ENCODE data around the gene SAC3D1. TPM values are rescaled to one million over a fixed set of nuclear protein-coding genes. Genes with fewer than 3 reads are reported as not detected.
"Not testable (repeated sequence)": the region's sequence is repeated elsewhere in the genome, so short reads cannot be mapped to it uniquely, and the experiment has no call there.

SAC3D1 gene
- total RNA-seq = 0.52 TPM

- H3K27me3 ChIP-seq (ENCODE audit: insufficient read depth, low read length) = no peaks in the 10 kb centered on the region
- H3K4me3 ChIP-seq (ENCODE audit: low read length) = peak within 1 kb of the TSS; percentile 61
- H3K9me3 ChIP-seq (ENCODE audit: low read depth, low read length) = no peaks in the 10 kb centered on the region
- peaks cover 42% of the 10 kb centered on the region for H3K4me1 ChIP-seq (ENCODE audit: insufficient read depth, low read length)
Measured at GRCh38 chr11:65040847-65041622, at the start of gene SAC3D1. TSS of gene SAC3D1 (plus strand) at chr11:65041210. CDS start at chr11:65041293, 83 bp downstream.

- Histone ChIP-seq H3K27me3 (ENCODE audit: insufficient read depth, low read length) (no peaks in the 10 kb centered on the region), H3K9me3 (ENCODE audit: low read depth, low read length) (no peaks in the 10 kb centered on the region), H3K4me3 (ENCODE audit: low read length) (no peak overlapping the region), H3K4me1 (ENCODE audit: insufficient read depth, low read length) (peaks cover 41% of the 10 kb centered on the region)
Measured at GRCh38 chr11:64994318-64994717, 46.7 kb upstream of the SAC3D1 start.

GRCh38 chr11:64996327-64996709 lies 44.7 kb upstream of the SAC3D1 start:
- Histone ChIP-seq H3K9me3 (ENCODE audit: low read depth, low read length) (no peaks in the 10 kb centered on the region), H3K4me3 (ENCODE audit: low read length) (peak overlapping the region; percentile 43), H3K4me1 (ENCODE audit: insufficient read depth, low read length) (peaks cover 21% of the 10 kb centered on the region), H3K27me3 (ENCODE audit: insufficient read depth, low read length) (no peaks in the 10 kb centered on the region)

- Histone ChIP-seq H3K4me1 (ENCODE audit: insufficient read depth, low read length) (peaks cover 17% of the 10 kb centered on the region), H3K4me3 (ENCODE audit: low read length) (peak within 1 kb of the TSS; percentile 43), H3K9me3 (ENCODE audit: low read depth, low read length) (no peaks in the 10 kb centered on the region), H3K27me3 (ENCODE audit: insufficient read depth, low read length) (no peaks in the 10 kb centered on the region)
Measured at GRCh38 chr11:64996710-64997380, 44.2 kb upstream of the SAC3D1 start, which contains the start of gene BATF2. TSS of gene BATF2 (minus strand) at chr11:64996971. CDS start at chr11:64996914, 57 bp downstream.

- peaks cover 16% of the 10 kb centered on the region for H3K4me1 ChIP-seq (ENCODE audit: insufficient read depth, low read length)
- no peaks in the 10 kb centered on the region for H3K27me3 ChIP-seq (ENCODE audit: insufficient read depth, low read length)
- H3K9me3 ChIP-seq (ENCODE audit: low read depth, low read length) = no peaks in the 10 kb centered on the region
- H3K4me3 ChIP-seq (ENCODE audit: low read length) = no peak overlapping the region
Measured at GRCh38 chr11:64998141-64998540, 42.9 kb upstream of the SAC3D1 start.

- no peaks in the 10 kb centered on the region for H3K9me3 ChIP-seq (ENCODE audit: low read depth, low read length)
- peaks cover 16% of the 10 kb centered on the region for H3K4me1 ChIP-seq (ENCODE audit: insufficient read depth, low read length)
- H3K27me3 ChIP-seq (ENCODE audit: insufficient read depth, low read length) = no peaks in the 10 kb centered on the region
- H3K4me3 ChIP-seq (ENCODE audit: low read length) = no peak overlapping the region
Measured at GRCh38 chr11:64998690-64999431, 42.1 kb upstream of the SAC3D1 start.

- no peaks in the 10 kb centered on the region for H3K27me3 ChIP-seq (ENCODE audit: insufficient read depth, low read length)
- H3K4me1 ChIP-seq (ENCODE audit: insufficient read depth, low read length) = peaks cover 16% of the 10 kb centered on the region
- H3K4me3 ChIP-seq (ENCODE audit: low read length) = no peak overlapping the region
- no peaks in the 10 kb centered on the region for H3K9me3 ChIP-seq (ENCODE audit: low read depth, low read length)
Measured at GRCh38 chr11:64999478-64999877, 41.5 kb upstream of the SAC3D1 start.

- Histone ChIP-seq H3K27me3 (ENCODE audit: insufficient read depth, low read length) (no peaks in the 10 kb centered on the region), H3K4me3 (ENCODE audit: low read length) (no peak overlapping the region), H3K4me1 (ENCODE audit: insufficient read depth, low read length) (no peaks in the 10 kb centered on the region), H3K9me3 (ENCODE audit: low read depth, low read length) (no peaks in the 10 kb centered on the region)
Measured at GRCh38 chr11:65002706-65003105, 38.3 kb upstream of the SAC3D1 start.

GRCh38 chr11:65003282-65003681 lies 37.7 kb upstream of the SAC3D1 start:
- Histone ChIP-seq H3K9me3 (ENCODE audit: low read depth, low read length) (no peaks in the 10 kb centered on the region), H3K4me3 (ENCODE audit: low read length) (no peak overlapping the region), H3K4me1 (ENCODE audit: insufficient read depth, low read length) (no peaks in the 10 kb centered on the region), H3K27me3 (ENCODE audit: insufficient read depth, low read length) (no peaks in the 10 kb centered on the region)

- not testable (repeated sequence) for H3K4me1 ChIP-seq (ENCODE audit: insufficient read depth, low read length); H3K9me3 ChIP-seq (ENCODE audit: low read depth, low read length); H3K4me3 ChIP-seq (ENCODE audit: low read length); H3K27me3 ChIP-seq (ENCODE audit: insufficient read depth, low read length)
Measured at GRCh38 chr11:65003968-65004367, 37.0 kb upstream of the SAC3D1 start.

- Histone ChIP-seq H3K9me3 (ENCODE audit: low read depth, low read length) (no peaks in the 10 kb centered on the region), H3K4me3 (ENCODE audit: low read length) (no peak overlapping the region), H3K4me1 (ENCODE audit: insufficient read depth, low read length) (peaks cover 4% of the 10 kb centered on the region), H3K27me3 (ENCODE audit: insufficient read depth, low read length) (no peaks in the 10 kb centered on the region)
Measured at GRCh38 chr11:65008016-65008415, 33.0 kb upstream of the SAC3D1 start.

GRCh38 chr11:65008873-65009272 lies 32.1 kb upstream of the SAC3D1 start:
- Histone ChIP-seq H3K9me3 (ENCODE audit: low read depth, low read length) (no peaks in the 10 kb centered on the region), H3K4me1 (ENCODE audit: insufficient read depth, low read length) (peaks cover 8% of the 10 kb centered on the region), H3K27me3 (ENCODE audit: insufficient read depth, low read length) (no peaks in the 10 kb centered on the region), H3K4me3 (ENCODE audit: low read length) (no peak overlapping the region)

- Histone ChIP-seq H3K4me3 (ENCODE audit: low read length) (peak overlapping the region; percentile 64), H3K27me3 (ENCODE audit: insufficient read depth, low read length) (no peaks in the 10 kb centered on the region)
Measured at GRCh38 chr11:65013130-65013887, 27.7 kb upstream of the SAC3D1 start.

GRCh38 chr11:65013888-65014725 lies 26.9 kb upstream of the SAC3D1 start, which contains the start of gene ARL2:
TSS of gene ARL2 (plus strand) at chr11:65014160. CDS start at chr11:65014208, 48 bp downstream.
- Histone ChIP-seq H3K4me1 (ENCODE audit: insufficient read depth, low read length) (peaks cover 28% of the 10 kb centered on the region), H3K27me3 (ENCODE audit: insufficient read depth, low read length) (no peaks in the 10 kb centered on the region), H3K9me3 (ENCODE audit: low read depth, low read length) (no peaks in the 10 kb centered on the region), H3K4me3 (ENCODE audit: low read length) (peak within 1 kb of the TSS; percentile 64)

More at GRCh38 chr11:65013130-65013887, 27.7 kb upstream of the SAC3D1 start:
- Histone ChIP-seq H3K9me3 (ENCODE audit: low read depth, low read length) (no peaks in the 10 kb centered on the region), H3K4me1 (ENCODE audit: insufficient read depth, low read length) (peaks cover 28% of the 10 kb centered on the region)
